ENCODE results near the gene HES1. TPM values are rescaled to one million over a fixed set of nuclear protein-coding genes. Genes with fewer than 3 reads are reported as not detected.
A peak's percentile ranks its signal among the peaks of the same experiment; 100 is the strongest.

The HES1 gene
- total and polyA plus RNA-seq, 9 of the 15 experiments (the other 6 are each of a cell fraction or from before 2014, with no cell fraction given) = 3.4 to 37.0 (median 19.3) TPM

GRCh38 chr3:194140520-194141414, 4.8 kb downstream of the HES1 start (continued):
- 0 out of 4 replicates have a peak, but pooled peaks of 1 of the 2 experiments have one; percentile 7 for TF ChIP-seq UBTF (IDR thresholded peaks at IDR 0.05; ENCODE audit: borderline replicate concordance in 1 of 2, low read depth in 2 of 2, low read length in 2 of 2)
- no peak; the same call in 1 of the 2 replicates for TF ChIP-seq HIVEP1 (CRISPR knock-in tag; IDR thresholded peaks at IDR 0.05)
- peak; percentile 74; the same call in 1 of the 2 replicates for TF ChIP-seq ZBTB9 (CRISPR knock-in tag; IDR thresholded peaks at IDR 0.05)
- peak; percentile 30; the same call in 1 of the 2 replicates for TF ChIP-seq PML (IDR thresholded peaks at IDR 0.05; ENCODE audit: low read length)
- peak; percentile 93 for TF ChIP-seq CXXC5 (CRISPR knock-in tag; IDR thresholded peaks at IDR 0.05)
- peak; percentile 69; the same call in 1 of the 2 replicates for TF ChIP-seq SMARCA4 (IDR thresholded peaks at IDR 0.05)
- TF ChIP-seq HDAC1 (IDR thresholded peaks at IDR 0.05) = 0 out of 4 replicates have a peak, but pooled peaks of 1 of the 2 experiments have one; percentile 25
- peak; percentile 75 for TF ChIP-seq ZBTB7A (IDR thresholded peaks at IDR 0.05; ENCODE audit: borderline replicate concordance, control insufficient read depth, low read depth, low read length)
- TF ChIP-seq STAT5B (CRISPR knock-in tag; IDR thresholded peaks at IDR 0.05) = no peak
- no peak for TF ChIP-seq MCM7 (IDR thresholded peaks at IDR 0.05)
- peak in 1 of 2 experiments; percentile 21; a peak in 3 of 4 replicates for TF ChIP-seq RAD21 (CRISPR knock-in tag; conservative IDR thresholded peaks at IDR 0.05 in 1 of 2, IDR thresholded peaks at IDR 0.05 in 1 of 2)
- TF ChIP-seq NONO (IDR thresholded peaks at IDR 0.05; ENCODE audit: low read depth in 2 of 2, low read length in 1 of 2) = peak; percentile 15 to 32; a peak in 2 of 4 replicates
- peak in 1 of 2 experiments; percentile 78 for TF ChIP-seq MAZ (CRISPR knock-in tag; conservative IDR thresholded peaks at IDR 0.05 in 1 of 2, IDR thresholded peaks at IDR 0.05 in 1 of 2)
- peak; percentile 72 for TF ChIP-seq CHD1 (IDR thresholded peaks at IDR 0.05; ENCODE audit: low read length)
- peak; percentile 73; the same call in 1 of the 2 replicates for TF ChIP-seq GABPB1 (CRISPR knock-in tag; IDR thresholded peaks at IDR 0.05)
- no peak for TF ChIP-seq ZC3H8 (IDR thresholded peaks at IDR 0.05)
- no peak for TF ChIP-seq EHMT2 (IDR thresholded peaks at IDR 0.05)
- peak; percentile 96 for TF ChIP-seq CCNT2 (IDR thresholded peaks at IDR 0.05; ENCODE audit: borderline replicate concordance, extremely low read depth, insufficient read length, low read depth, low read length)
- TF ChIP-seq ZNF740 (CRISPR knock-in tag; IDR thresholded peaks at IDR 0.05) = peak; percentile 74
- TF ChIP-seq ZNF740 (tag; IDR thresholded peaks at IDR 0.05) = peak in 1 of 2 experiments; percentile 49; a peak in 1 of 4 replicates
- TF ChIP-seq TOE1 (IDR thresholded peaks at IDR 0.05; ENCODE audit: borderline replicate concordance) = 0 out of 2 replicates have a peak, but pooled peaks have one; percentile 38
- TF ChIP-seq TOE1 (CRISPR knock-in tag; IDR thresholded peaks at IDR 0.05; ENCODE audit: borderline replicate concordance, low read depth) = no peak
